ENCODE measurements around the gene RPL11. TPM values are rescaled to one million over a fixed set of nuclear protein-coding genes. Genes with fewer than 3 reads are reported as not detected.
"Not testable (repeated sequence)": the region's sequence is repeated elsewhere in the genome, so short reads cannot be mapped to it uniquely, and the experiment has no call there.

RPL11 gene
- total RNA-seq, 5 donors from 2014 or later (not counting 1 experiment from before 2014, with no cell fraction given), result 1,758 to 2,043 (median 1,921) TPM

DNA sequence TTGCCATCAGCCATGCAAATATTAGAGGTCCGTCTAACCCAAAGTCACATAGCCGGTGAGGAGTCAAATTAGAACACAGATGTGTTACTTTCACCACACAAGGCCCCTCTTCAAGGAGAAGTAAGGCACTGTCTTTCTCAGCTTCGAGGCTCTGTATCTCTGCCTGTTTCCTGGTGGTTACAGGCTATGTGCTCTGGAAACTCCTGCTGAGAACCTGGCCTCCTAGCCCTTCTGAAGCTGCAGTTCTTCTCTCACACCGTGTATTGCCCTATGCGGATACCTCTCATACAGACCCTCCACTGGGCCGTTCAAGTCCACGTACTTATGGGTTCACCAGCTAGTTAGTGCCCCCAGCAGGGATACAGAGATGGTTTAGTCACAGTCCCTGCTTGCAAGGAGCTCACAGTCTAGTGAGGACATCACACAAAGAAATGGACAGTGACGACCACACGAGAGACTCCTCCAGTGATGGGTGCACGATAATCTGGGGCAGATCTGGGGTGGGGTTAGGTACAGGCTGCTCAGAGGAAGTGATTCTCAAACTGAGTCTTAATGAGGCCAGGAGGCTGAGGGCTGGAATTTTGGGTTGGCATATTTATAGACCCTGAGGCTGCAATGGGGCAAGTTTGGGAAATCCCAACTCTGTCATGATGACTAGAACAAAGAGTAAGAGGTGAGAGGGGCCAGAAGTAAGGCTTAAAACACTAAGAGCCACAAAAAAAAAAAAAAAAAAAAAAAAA, 28.8 kb downstream of the RPL11 start:
- Mint-ChIP-seq H3K4me1 (peaks cover 5 to 12% (median 8%) of the 10 kb centered on the region in 3 donors), H3K27ac (peak overlapping the region; percentile 78), H3K36me3 (peaks cover 4% of the 10 kb centered on the region), H3K27me3 (no peaks in the 10 kb centered on the region), H3K4me3 (no peak overlapping the region), H3K9me3 (no peaks in the 10 kb centered on the region)
- H3K4me1 ChIP-seq (ENCODE audit: control insufficient read depth in 1 of 2, extremely low read depth in 1 of 2, insufficient read depth in 2 of 2, low read length in 2 of 2), result peaks cover 0 to 4% of the 10 kb centered on the region in 2 experiments
- H3K27me3 ChIP-seq (replicated peaks in 1 of 2; ENCODE audit: control insufficient read depth in 2 of 2, extremely low read depth in 1 of 2, insufficient read depth in 2 of 2, low read length in 1 of 2), result no peaks in the 10 kb centered on the region
- 47% methylated on average over 8 of the region's 10 CpGs for WGBS (ENCODE audit: insufficient coverage)
- H3K36me3 ChIP-seq (ENCODE audit: control insufficient read depth in 2 of 2, extremely low read depth in 1 of 2, insufficient read depth in 1 of 2, low read length in 1 of 2), result no peaks in the 10 kb centered on the region
- ATAC-seq (replicated peaks in 1 of 4), result peak in 2 of 4 experiments; percentile 29 to 52
- CTCF ChIA-PET, result no interaction called here
- H3K9me3 ChIP-seq, result no peaks in the 10 kb centered on the region
- peak overlapping the region; percentile 60 for H3K27ac ChIP-seq (ENCODE audit: low read length)
- POLR2A ChIA-PET, result interaction anchor here in 1 of 2 donors (0.6 kb wide), 1 partner anchor 17 kb away, joined by 9 read pairs; no protein-coding TSS in a partner anchor
- no peak overlapping the region for H3K4me3 ChIP-seq (ENCODE audit: control insufficient read depth in 1 of 2, extremely low read depth in 1 of 2, low read length in 1 of 2)
- peak in 5 of 35 experiments; percentile 2 to 37 (median 14) for DNase-seq

DNA sequence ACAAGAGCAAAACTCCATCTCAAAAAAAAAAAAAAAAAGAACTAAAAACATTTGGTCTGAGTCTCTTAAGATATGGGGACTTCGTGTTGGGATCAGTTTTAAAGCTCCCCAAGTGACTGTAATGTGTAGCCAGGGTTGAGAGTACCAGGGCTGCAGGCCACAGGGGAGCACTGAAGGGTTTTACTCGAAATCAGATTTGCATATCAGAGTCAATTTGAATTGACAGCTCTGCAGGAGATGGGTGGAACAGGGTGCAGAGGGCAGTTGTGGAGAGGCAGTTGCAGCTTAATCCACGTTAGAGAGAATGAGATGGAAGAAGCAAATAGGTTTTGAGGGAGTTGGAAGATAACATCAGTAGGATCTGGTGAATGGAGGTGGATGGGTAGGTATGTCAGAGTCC, 31.0 kb downstream of the RPL11 start:
- Histone ChIP-seq H3K9me3 (no peaks in the 10 kb centered on the region), H3K4me3 (ENCODE audit: control insufficient read depth in 1 of 2, extremely low read depth in 1 of 2, low read length in 1 of 2) (no peak overlapping the region), H3K4me1 (ENCODE audit: control insufficient read depth in 1 of 2, extremely low read depth in 1 of 2, insufficient read depth in 2 of 2, low read length in 2 of 2) (peaks cover 0 to 4% of the 10 kb centered on the region in 2 experiments), H3K36me3 (ENCODE audit: control insufficient read depth in 2 of 2, extremely low read depth in 1 of 2, insufficient read depth in 1 of 2, low read length in 1 of 2) (no peaks in the 10 kb centered on the region), H3K27me3 (replicated peaks in 1 of 2; ENCODE audit: control insufficient read depth in 2 of 2, extremely low read depth in 1 of 2, insufficient read depth in 2 of 2, low read length in 1 of 2) (no peaks in the 10 kb centered on the region), H3K27ac (ENCODE audit: low read length) (no peak overlapping the region)
- no peaks in the 10 kb centered on the region for H3K27me3 Mint-ChIP-seq
- no peaks in the 10 kb centered on the region for H3K36me3 Mint-ChIP-seq
- ChIA-PET CTCF (interaction anchor here in 1 of 2 donors (0.6 to 0.7 kb wide), 2 partner anchors 10 to 39 kb away, joined by 6 to 10 read pairs; no protein-coding TSS in a partner anchor), POLR2A (interaction anchor here in 1 of 2 donors (0.8 kb wide), 1 partner anchor 8 kb away, joined by 4 read pairs; no protein-coding TSS in a partner anchor)
- ATAC-seq (replicated peaks in 1 of 4), result no peak
- no peak overlapping the region for H3K4me3 Mint-ChIP-seq
- WGBS (ENCODE audit: insufficient coverage), result 70% methylated on average over 3 of the region's 3 CpGs
- H3K4me1 Mint-ChIP-seq, result peaks cover 5 to 12% (median 8%) of the 10 kb centered on the region in 3 donors
- DNase-seq, result no peak
- H3K9me3 Mint-ChIP-seq, result no peaks in the 10 kb centered on the region
- no peak overlapping the region for H3K27ac Mint-ChIP-seq

GRCh38 chr1:23726686-23727085, 35.1 kb downstream of the RPL11 start:
- Mint-ChIP-seq H3K27ac (no peak overlapping the region), H3K4me1 (peaks cover 0 to 5% (median 3%) of the 10 kb centered on the region in 3 donors), H3K27me3 (no peaks in the 10 kb centered on the region), H3K36me3 (no peaks in the 10 kb centered on the region), H3K9me3 (no peaks in the 10 kb centered on the region), H3K4me3 (no peak overlapping the region)
- Histone ChIP-seq H3K27ac (ENCODE audit: low read length) (no peak overlapping the region), H3K9me3 (no peaks in the 10 kb centered on the region), H3K27me3 (replicated peaks in 1 of 2; ENCODE audit: control insufficient read depth in 2 of 2, extremely low read depth in 1 of 2, insufficient read depth in 2 of 2, low read length in 1 of 2) (no peaks in the 10 kb centered on the region), H3K36me3 (ENCODE audit: control insufficient read depth in 2 of 2, extremely low read depth in 1 of 2, insufficient read depth in 1 of 2, low read length in 1 of 2) (no peaks in the 10 kb centered on the region), H3K4me1 (ENCODE audit: control insufficient read depth in 1 of 2, extremely low read depth in 1 of 2, insufficient read depth in 2 of 2, low read length in 2 of 2) (no peaks in the 10 kb centered on the region), H3K4me3 (ENCODE audit: control insufficient read depth in 1 of 2, extremely low read depth in 1 of 2, low read length in 1 of 2) (no peak overlapping the region)
- CTCF ChIA-PET, result interaction anchor here in 1 of 2 donors (0.6 kb wide), 1 partner anchor 231 kb away, joined by 3 read pairs; no protein-coding TSS in a partner anchor
- DNase-seq (no peak), ATAC-seq (replicated peaks in 1 of 4) (no peak)
- no CpG with 5 or more reads among the region's 2 CpGs for WGBS (ENCODE audit: insufficient coverage)
- POLR2A ChIA-PET, result no interaction called here

DNA sequence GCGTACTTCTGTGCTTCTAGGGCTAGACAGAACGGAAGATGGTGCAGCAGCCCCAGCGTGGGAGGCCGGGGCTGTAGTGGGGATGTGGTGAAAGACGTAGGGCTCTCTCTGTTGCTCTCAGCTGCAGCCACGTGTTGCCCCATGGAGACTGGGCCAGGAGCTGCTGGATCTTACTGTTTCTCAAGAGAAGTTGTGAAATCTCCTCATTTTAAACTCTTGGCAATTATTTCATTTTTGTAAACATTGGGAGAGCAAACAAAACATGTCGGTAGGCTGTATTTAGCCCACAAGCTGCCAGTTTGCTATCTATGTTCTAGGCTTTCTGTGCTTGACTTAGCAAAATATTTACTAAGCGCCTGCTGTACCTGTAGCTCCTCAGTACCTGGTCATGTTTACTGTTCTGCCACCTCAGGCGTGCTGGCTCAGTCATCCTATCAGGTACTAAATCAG, 35.8 kb downstream of the RPL11 start:
- no peaks in the 10 kb centered on the region for H3K9me3 Mint-ChIP-seq
- 93% methylated on average over 4 of the region's 9 CpGs for WGBS (ENCODE audit: insufficient coverage)
- no peaks in the 10 kb centered on the region for H3K27me3 Mint-ChIP-seq
- DNase-seq (no peak), ATAC-seq (replicated peaks in 1 of 4) (no peak)
- Histone ChIP-seq H3K36me3 (ENCODE audit: control insufficient read depth in 2 of 2, extremely low read depth in 1 of 2, insufficient read depth in 1 of 2, low read length in 1 of 2) (no peaks in the 10 kb centered on the region), H3K9me3 (no peaks in the 10 kb centered on the region), H3K27me3 (replicated peaks in 1 of 2; ENCODE audit: control insufficient read depth in 2 of 2, extremely low read depth in 1 of 2, insufficient read depth in 2 of 2, low read length in 1 of 2) (no peaks in the 10 kb centered on the region), H3K4me1 (ENCODE audit: control insufficient read depth in 1 of 2, extremely low read depth in 1 of 2, insufficient read depth in 2 of 2, low read length in 2 of 2) (no peaks in the 10 kb centered on the region), H3K27ac (ENCODE audit: low read length) (no peak overlapping the region), H3K4me3 (ENCODE audit: control insufficient read depth in 1 of 2, extremely low read depth in 1 of 2, low read length in 1 of 2) (no peak overlapping the region)
- peaks cover 0 to 5% (median 3%) of the 10 kb centered on the region in 3 donors for H3K4me1 Mint-ChIP-seq
- POLR2A ChIA-PET, result no interaction called here
- no peak overlapping the region for H3K27ac Mint-ChIP-seq
- H3K36me3 Mint-ChIP-seq, result no peaks in the 10 kb centered on the region
- CTCF ChIA-PET, result no interaction called here
- H3K4me3 Mint-ChIP-seq, result no peak overlapping the region

- H3K4me3 Mint-ChIP-seq, result no peak overlapping the region
- no peaks in the 10 kb centered on the region for H3K36me3 Mint-ChIP-seq
- ChIA-PET CTCF (no interaction called here), POLR2A (no interaction called here)
- Histone ChIP-seq H3K27ac (ENCODE audit: low read length) (no peak overlapping the region), H3K27me3 (replicated peaks in 1 of 2; ENCODE audit: control insufficient read depth in 2 of 2, extremely low read depth in 1 of 2, insufficient read depth in 2 of 2, low read length in 1 of 2) (no peaks in the 10 kb centered on the region), H3K4me1 (ENCODE audit: control insufficient read depth in 1 of 2, extremely low read depth in 1 of 2, insufficient read depth in 2 of 2, low read length in 2 of 2) (no peaks in the 10 kb centered on the region), H3K36me3 (ENCODE audit: control insufficient read depth in 2 of 2, extremely low read depth in 1 of 2, insufficient read depth in 1 of 2, low read length in 1 of 2) (no peaks in the 10 kb centered on the region), H3K9me3 (no peaks in the 10 kb centered on the region), H3K4me3 (ENCODE audit: control insufficient read depth in 1 of 2, extremely low read depth in 1 of 2, low read length in 1 of 2) (no peak overlapping the region)
- DNase-seq (no peak), ATAC-seq (replicated peaks in 1 of 4) (no peak)
- no peaks in the 10 kb centered on the region for H3K9me3 Mint-ChIP-seq
- H3K27me3 Mint-ChIP-seq, result no peaks in the 10 kb centered on the region
- H3K4me1 Mint-ChIP-seq, result no peaks in the 10 kb centered on the region
- H3K27ac Mint-ChIP-seq, result no peak overlapping the region
- 91% methylated on average over 1 of the region's 10 CpGs for WGBS (ENCODE audit: insufficient coverage)
Observed at GRCh38 chr1:23732363-23733224, 41.0 kb downstream of the RPL11 start.

- WGBS (ENCODE audit: insufficient coverage), result 88% methylated on average over 1 of the region's 5 CpGs
- H3K27me3 Mint-ChIP-seq; H3K4me3 Mint-ChIP-seq; POLR2A ChIA-PET; H3K27ac Mint-ChIP-seq; DNase-seq; H3K4me1 Mint-ChIP-seq; H3K27me3 ChIP-seq (replicated peaks in 1 of 2; ENCODE audit: control insufficient read depth in 2 of 2, extremely low read depth in 1 of 2, insufficient read depth in 2 of 2, low read length in 1 of 2); H3K4me3 ChIP-seq (ENCODE audit: control insufficient read depth in 1 of 2, extremely low read depth in 1 of 2, low read length in 1 of 2); H3K27ac ChIP-seq (ENCODE audit: low read length); H3K9me3 ChIP-seq; ATAC-seq (replicated peaks in 1 of 4); H3K9me3 Mint-ChIP-seq; H3K4me1 ChIP-seq (ENCODE audit: control insufficient read depth in 1 of 2, extremely low read depth in 1 of 2, insufficient read depth in 2 of 2, low read length in 2 of 2); CTCF ChIA-PET; H3K36me3 ChIP-seq (ENCODE audit: control insufficient read depth in 2 of 2, extremely low read depth in 1 of 2, insufficient read depth in 1 of 2, low read length in 1 of 2); H3K36me3 Mint-ChIP-seq: not testable (repeated sequence)
Observed at GRCh38 chr1:23733281-23733680, 41.7 kb downstream of the RPL11 start.

Data from T-cell (primary cell).